ENCODE data around the gene PDIK1L. TPM values are rescaled to one million over a fixed set of nuclear protein-coding genes. Genes with fewer than 3 reads are reported as not detected.

Gene PDIK1L
- total and polyA plus RNA-seq, 10 donors: 2.5 to 14.1 (median 10.5) TPM

DNA sequence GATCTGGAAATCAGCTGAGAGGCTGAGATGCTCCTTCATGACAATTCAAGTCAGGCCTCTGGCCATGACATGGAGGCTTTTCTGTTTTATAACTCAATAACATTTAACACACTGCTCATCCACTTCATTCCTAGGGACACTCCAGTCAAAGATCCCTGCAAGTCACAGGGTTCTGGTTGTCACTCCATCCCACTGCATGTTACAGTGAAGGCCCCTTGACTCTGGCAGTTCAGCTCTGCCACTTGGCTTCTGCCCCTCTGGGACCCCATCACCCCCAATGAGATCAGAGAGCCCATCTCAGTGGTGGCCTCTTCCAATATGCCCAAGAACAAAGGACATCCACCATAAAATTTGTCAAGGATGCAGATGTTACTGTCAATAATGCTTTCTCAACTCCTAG, 37.3 kb downstream of the PDIK1L start:
- H3K4me3 ChIP-seq: no peak overlapping the region
- TF ChIP-seq POLR2A (IDR thresholded peaks at IDR 0.05) (no peak), POLR2AphosphoS5 (IDR thresholded peaks at IDR 0.05) (no peak)
- TF ChIP-seq, protein P1, sequence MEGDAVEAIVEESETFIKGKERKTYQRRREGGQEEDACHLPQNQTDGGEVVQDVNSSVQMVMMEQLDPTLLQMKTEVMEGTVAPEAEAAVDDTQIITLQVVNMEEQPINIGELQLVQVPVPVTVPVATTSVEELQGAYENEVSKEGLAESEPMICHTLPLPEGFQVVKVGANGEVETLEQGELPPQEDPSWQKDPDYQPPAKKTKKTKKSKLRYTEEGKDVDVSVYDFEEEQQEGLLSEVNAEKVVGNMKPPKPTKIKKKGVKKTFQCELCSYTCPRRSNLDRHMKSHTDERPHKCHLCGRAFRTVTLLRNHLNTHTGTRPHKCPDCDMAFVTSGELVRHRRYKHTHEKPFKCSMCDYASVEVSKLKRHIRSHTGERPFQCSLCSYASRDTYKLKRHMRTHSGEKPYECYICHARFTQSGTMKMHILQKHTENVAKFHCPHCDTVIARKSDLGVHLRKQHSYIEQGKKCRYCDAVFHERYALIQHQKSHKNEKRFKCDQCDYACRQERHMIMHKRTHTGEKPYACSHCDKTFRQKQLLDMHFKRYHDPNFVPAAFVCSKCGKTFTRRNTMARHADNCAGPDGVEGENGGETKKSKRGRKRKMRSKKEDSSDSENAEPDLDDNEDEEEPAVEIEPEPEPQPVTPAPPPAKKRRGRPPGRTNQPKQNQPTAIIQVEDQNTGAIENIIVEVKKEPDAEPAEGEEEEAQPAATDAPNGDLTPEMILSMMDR (IDR thresholded peaks at IDR 0.05 in 8 of 11, conservative IDR thresholded peaks at IDR 0.05 in 3 of 11): no peak
- no peak for DNase-seq
- H3K9me3 ChIP-seq: no peaks in the 10 kb centered on the region
- no peak overlapping the region for H3K27ac ChIP-seq
- intact Hi-C loops (cut with DNase I; ENCODE audit: low total_unique reads): loop anchor here (10.0 kb wide), 1 partner anchor 114 kb away; no protein-coding TSS in a partner anchor
- peaks cover 0 to 4% (median 0%) of the 10 kb centered on the region in 7 donors for H3K27me3 ChIP-seq (replicated peaks in 1 of 7)
- H3K36me3 ChIP-seq: no peaks in the 10 kb centered on the region
- H3K4me1 ChIP-seq: peaks cover 2 to 13% (median 6%) of the 10 kb centered on the region in 6 donors

DNA sequence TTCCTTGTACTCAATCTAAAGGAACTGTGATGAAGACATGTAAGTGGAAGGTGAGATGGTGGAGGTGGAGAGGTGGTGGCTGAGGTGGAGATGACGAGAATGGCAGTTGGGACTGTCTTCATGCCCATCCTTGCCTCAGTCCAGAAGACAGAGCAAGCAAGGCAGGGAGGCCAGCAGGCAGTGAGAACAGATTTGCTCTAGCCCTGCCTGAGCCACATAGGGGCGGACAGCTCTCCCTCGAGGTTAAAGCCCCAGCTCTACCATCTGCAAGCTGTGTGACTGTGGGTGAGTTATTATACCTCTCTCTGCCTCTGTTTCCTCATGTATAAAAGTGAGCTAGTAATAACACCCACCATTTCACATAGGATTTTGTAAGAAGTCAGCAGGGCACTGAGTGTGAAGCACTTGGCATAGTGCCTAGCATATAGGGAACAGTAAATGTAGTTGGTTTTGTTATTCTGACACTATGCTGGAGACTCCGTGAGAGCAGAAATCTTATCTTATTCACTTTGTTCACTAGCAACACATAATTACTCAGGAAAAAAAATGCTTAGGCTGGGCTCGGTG, 42.4 kb downstream of the PDIK1L start:
- no peak for TF ChIP-seq POLR2A (IDR thresholded peaks at IDR 0.05)
- no peak for DNase-seq
- H3K36me3 ChIP-seq: no peaks in the 10 kb centered on the region
- H3K27ac ChIP-seq: no peak overlapping the region
- no peaks in the 10 kb centered on the region for H3K9me3 ChIP-seq
- no peak overlapping the region for H3K4me3 ChIP-seq
- peaks cover 0 to 45% (median 22%) of the 10 kb centered on the region in 7 donors for H3K27me3 ChIP-seq (replicated peaks in 1 of 7)
- intact Hi-C loops (cut with DNase I; ENCODE audit: low total_unique reads): no loop called here
- 69 to 75% (median 74%) methylated on average over 5 of the region's 5 CpGs for WGBS, 5 donors
- peaks cover 5 to 36% (median 20%) of the 10 kb centered on the region in 6 donors for H3K4me1 ChIP-seq

DNA sequence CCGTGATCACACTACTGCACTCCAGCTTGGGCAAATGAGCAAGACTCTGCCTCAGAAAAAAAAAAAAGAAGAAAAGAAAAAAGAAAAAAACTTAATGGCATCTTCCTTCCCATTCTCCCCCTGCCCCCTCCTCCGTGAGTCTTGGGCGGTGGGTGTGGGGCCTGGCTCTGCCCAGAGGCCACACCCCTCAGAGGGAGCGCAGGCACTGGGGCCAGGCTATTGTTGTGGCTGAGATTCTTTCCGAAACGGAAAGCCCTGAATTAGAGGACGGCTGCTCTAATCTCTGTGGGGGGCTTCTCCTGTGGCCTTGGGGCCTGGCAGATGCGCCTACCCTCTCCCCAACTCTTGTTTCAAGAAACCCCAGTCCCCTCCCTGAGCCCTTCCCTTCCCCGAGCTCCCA, 43.1 kb downstream of the PDIK1L start:
- TF ChIP-seq POLR2A (IDR thresholded peaks at IDR 0.05) (no peak), POLR2AphosphoS5 (IDR thresholded peaks at IDR 0.05) (no peak)
- TF ChIP-seq, protein P1 (IDR thresholded peaks at IDR 0.05 in 8 of 11, conservative IDR thresholded peaks at IDR 0.05 in 3 of 11): no peak
- intact Hi-C loops (cut with DNase I; ENCODE audit: low total_unique reads): no loop called here
- peaks cover 5 to 43% (median 20%) of the 10 kb centered on the region in 6 donors for H3K4me1 ChIP-seq
- no peaks in the 10 kb centered on the region for H3K36me3 ChIP-seq
- no peak for DNase-seq
- no peak overlapping the region for H3K4me3 ChIP-seq
- WGBS, 5 donors: 41 to 60% (median 48%) methylated on average over 9 of the region's 9 CpGs
- H3K9me3 ChIP-seq: no peaks in the 10 kb centered on the region
- H3K27me3 ChIP-seq (replicated peaks in 1 of 7): peaks cover 0 to 52% (median 22%) of the 10 kb centered on the region in 7 donors
- no peak overlapping the region for H3K27ac ChIP-seq

DNA sequence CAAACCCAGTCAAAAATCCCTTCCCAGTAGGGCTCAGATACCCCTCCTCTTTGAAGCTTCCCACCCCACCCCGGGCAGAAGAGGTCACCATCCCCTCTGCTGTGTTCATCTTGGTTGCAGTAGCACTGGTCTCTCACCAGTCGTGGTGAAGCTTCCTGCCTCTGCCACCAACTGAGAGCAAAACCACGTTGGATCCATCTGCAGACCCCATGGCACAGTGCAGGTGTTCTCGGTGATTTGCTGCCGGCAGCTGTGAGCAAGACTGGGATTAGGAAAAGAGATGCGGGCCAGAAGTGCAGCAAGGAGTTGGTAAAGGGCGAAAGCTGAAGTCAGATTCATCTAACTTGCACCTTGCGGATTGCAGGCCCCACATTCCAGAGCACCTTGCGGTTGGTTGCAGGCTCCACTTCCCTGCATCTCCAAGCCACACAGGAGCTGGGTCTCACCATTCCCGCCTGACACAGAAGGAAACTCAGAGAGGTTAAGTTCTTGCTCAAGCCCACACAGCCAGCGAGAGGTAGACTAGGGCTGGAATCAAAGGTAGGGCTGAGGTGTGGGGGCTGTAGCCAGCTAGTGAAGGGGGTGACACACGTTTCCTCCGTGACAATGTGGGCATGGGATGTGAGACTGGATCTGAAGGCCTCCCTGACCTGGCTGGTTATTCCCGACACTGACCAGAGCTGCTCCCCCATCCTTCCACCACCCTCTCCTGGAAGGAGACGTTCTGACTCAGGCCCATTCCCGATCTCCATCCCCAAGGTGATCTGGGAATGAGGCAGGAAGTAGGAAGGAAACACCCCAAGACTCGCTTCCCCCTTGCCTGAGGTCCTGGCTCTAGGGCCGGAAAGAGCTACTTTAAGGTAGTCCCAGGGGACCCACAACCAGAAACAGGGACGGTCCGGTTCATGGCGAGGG, 44.0 kb downstream of the PDIK1L start:
- Histone ChIP-seq H3K9me3 (no peaks in the 10 kb centered on the region), H3K4me1 (peaks cover 5 to 51% (median 22%) of the 10 kb centered on the region in 6 donors), H3K36me3 (no peaks in the 10 kb centered on the region), H3K4me3 (peak overlapping the region in 1 of 8 donors; percentile 8), H3K27ac (no peak overlapping the region), H3K27me3 (replicated peaks in 1 of 7) (peaks cover 0 to 61% (median 22%) of the 10 kb centered on the region in 7 donors)
- TF ChIP-seq, protein P1 (IDR thresholded peaks at IDR 0.05 in 8 of 11, conservative IDR thresholded peaks at IDR 0.05 in 3 of 11): no peak
- no peak for TF ChIP-seq POLR2A (IDR thresholded peaks at IDR 0.05)
- peak in 1 of 3 donors; percentile 11 for TF ChIP-seq POLR2AphosphoS5 (IDR thresholded peaks at IDR 0.05)
- intact Hi-C loops (cut with DNase I; ENCODE audit: low total_unique reads): no loop called here
- WGBS, 5 donors: 46 to 60% (median 47%) methylated on average over 21 of the region's 21 CpGs
- DNase-seq: no peak
